Measurements from ENCODE around the gene DLG1. TPM values are rescaled to one million over a fixed set of nuclear protein-coding genes. Genes with fewer than 3 reads are reported as not detected.

The DLG1 gene
- total and polyA plus RNA-seq, 5 donors, result 14.6 to 55.0 (median 53.0) TPM

GRCh38 chr3:197317250-197317963 lies 19.0 kb upstream of the DLG1 start:
- intact Hi-C loops (cut with DNase I), result no loop called here
- 51% methylated on average over 9 of the region's 9 CpGs for WGBS
- no peaks in the 10 kb centered on the region for H3K27me3 ChIP-seq (ENCODE audit: control insufficient read depth, insufficient read depth)
- H3K4me3 ChIP-seq (ENCODE audit: low read length), result no peak overlapping the region
- H3K9me3 ChIP-seq (ENCODE audit: control insufficient read depth, low read length), result no peaks in the 10 kb centered on the region
- no peak overlapping the region for H3K27ac ChIP-seq (ENCODE audit: low read length)
- DNase-seq, result no peak
- peaks cover 2% of the 10 kb centered on the region for H3K4me1 ChIP-seq (ENCODE audit: control insufficient read depth, insufficient read depth, low read length)
- peak; percentile 68 to 77 for ATAC-seq

- no peak overlapping the region for H3K4me3 ChIP-seq (ENCODE audit: low read length)
- intact Hi-C loops (cut with DNase I), result no loop called here
- H3K27ac ChIP-seq (ENCODE audit: low read length), result no peak overlapping the region
- no peaks in the 10 kb centered on the region for H3K27me3 ChIP-seq (ENCODE audit: control insufficient read depth, insufficient read depth)
- no peaks in the 10 kb centered on the region for H3K9me3 ChIP-seq (ENCODE audit: control insufficient read depth, low read length)
- ATAC-seq (no peak), DNase-seq (no peak)
- WGBS, result 99% methylated on average over 1 of the region's 1 CpG
- peaks cover 2% of the 10 kb centered on the region for H3K4me1 ChIP-seq (ENCODE audit: control insufficient read depth, insufficient read depth, low read length)
Measured at GRCh38 chr3:197312431-197312830, 14.0 kb upstream of the DLG1 start.

GRCh38 chr3:197311591-197311990 lies 13.2 kb upstream of the DLG1 start:
- 95% methylated on average over 3 of the region's 3 CpGs for WGBS
- no peak for ATAC-seq
- DNase-seq, result no peak
- no peaks in the 10 kb centered on the region for H3K27me3 ChIP-seq (ENCODE audit: control insufficient read depth, insufficient read depth)
- no peak overlapping the region for H3K27ac ChIP-seq (ENCODE audit: low read length)
- peaks cover 2% of the 10 kb centered on the region for H3K4me1 ChIP-seq (ENCODE audit: control insufficient read depth, insufficient read depth, low read length)
- H3K4me3 ChIP-seq (ENCODE audit: low read length), result no peak overlapping the region
- intact Hi-C loops (cut with DNase I), result no loop called here
- H3K9me3 ChIP-seq (ENCODE audit: control insufficient read depth, low read length), result no peaks in the 10 kb centered on the region

- Histone ChIP-seq H3K9me3 (ENCODE audit: control insufficient read depth, low read length) (no peaks in the 10 kb centered on the region), H3K27me3 (ENCODE audit: control insufficient read depth, insufficient read depth) (no peaks in the 10 kb centered on the region), H3K27ac (ENCODE audit: low read length) (peak overlapping the region; percentile 58), H3K4me1 (ENCODE audit: control insufficient read depth, insufficient read depth, low read length) (peaks cover 2% of the 10 kb centered on the region), H3K4me3 (ENCODE audit: low read length) (no peak overlapping the region)
- WGBS, result 40% methylated on average over 5 of the region's 5 CpGs
- intact Hi-C loops (cut with DNase I), result no loop called here
- ATAC-seq, result peak; percentile 86 to 93
- peak in 1 of 3 donors; percentile 25 for DNase-seq
Measured at GRCh38 chr3:197309528-197310361, 11.3 kb upstream of the DLG1 start.

- DNase-seq (no peak), ATAC-seq (peak in 1 of 2 donors; percentile 23)
- peaks cover 2% of the 10 kb centered on the region for H3K4me1 ChIP-seq (ENCODE audit: control insufficient read depth, insufficient read depth, low read length)
- H3K4me3 ChIP-seq (ENCODE audit: low read length), result no peak overlapping the region
- H3K27ac ChIP-seq (ENCODE audit: low read length), result no peak overlapping the region
- no peaks in the 10 kb centered on the region for H3K27me3 ChIP-seq (ENCODE audit: control insufficient read depth, insufficient read depth)
- H3K9me3 ChIP-seq (ENCODE audit: control insufficient read depth, low read length), result no peaks in the 10 kb centered on the region
- intact Hi-C loops (cut with DNase I), result no loop called here
- 45% methylated on average over 3 of the region's 3 CpGs for WGBS
Measured at GRCh38 chr3:197308591-197308990, 10.2 kb upstream of the DLG1 start.

GRCh38 chr3:197306374-197307086 lies 8.1 kb upstream of the DLG1 start:
- 93% methylated on average over 7 of the region's 7 CpGs for WGBS
- no peak for ATAC-seq

GRCh38 chr3:197305854-197306253 lies 7.4 kb upstream of the DLG1 start:
- peaks cover 2% of the 10 kb centered on the region for H3K4me1 ChIP-seq (ENCODE audit: control insufficient read depth, insufficient read depth, low read length)
- no peaks in the 10 kb centered on the region for H3K9me3 ChIP-seq (ENCODE audit: control insufficient read depth, low read length)
- no peaks in the 10 kb centered on the region for H3K27me3 ChIP-seq (ENCODE audit: control insufficient read depth, insufficient read depth)
- no peak overlapping the region for H3K4me3 ChIP-seq (ENCODE audit: low read length)
- 60% methylated on average over 1 of the region's 1 CpG for WGBS
- intact Hi-C loops (cut with DNase I), result no loop called here
- DNase-seq, result no peak
- no peak overlapping the region for H3K27ac ChIP-seq (ENCODE audit: low read length)
- no peak for ATAC-seq

More at GRCh38 chr3:197306374-197307086, 8.1 kb upstream of the DLG1 start:
- no peaks in the 10 kb centered on the region for H3K9me3 ChIP-seq (ENCODE audit: control insufficient read depth, low read length)
- no peak for DNase-seq
- H3K4me1 ChIP-seq (ENCODE audit: control insufficient read depth, insufficient read depth, low read length), result peaks cover 2% of the 10 kb centered on the region
- intact Hi-C loops (cut with DNase I), result no loop called here
- no peak overlapping the region for H3K4me3 ChIP-seq (ENCODE audit: low read length)
- H3K27ac ChIP-seq (ENCODE audit: low read length), result no peak overlapping the region
- H3K27me3 ChIP-seq (ENCODE audit: control insufficient read depth, insufficient read depth), result no peaks in the 10 kb centered on the region

- WGBS, result 67% methylated on average over 6 of the region's 6 CpGs
- H3K4me3 ChIP-seq (ENCODE audit: low read length), result no peak overlapping the region
- no peak overlapping the region for H3K27ac ChIP-seq (ENCODE audit: low read length)
- no peaks in the 10 kb centered on the region for H3K4me1 ChIP-seq (ENCODE audit: control insufficient read depth, insufficient read depth, low read length)
- H3K9me3 ChIP-seq (ENCODE audit: control insufficient read depth, low read length), result no peaks in the 10 kb centered on the region
- H3K27me3 ChIP-seq (ENCODE audit: control insufficient read depth, insufficient read depth), result no peaks in the 10 kb centered on the region
- intact Hi-C loops (cut with DNase I), result no loop called here
- DNase-seq (no peak), ATAC-seq (no peak)
Measured at GRCh38 chr3:197303452-197303851, 5.0 kb upstream of the DLG1 start.

- no peak for ATAC-seq
- no peaks in the 10 kb centered on the region for H3K27me3 ChIP-seq (ENCODE audit: control insufficient read depth, insufficient read depth)
- WGBS, result 82% methylated on average over 3 of the region's 3 CpGs
Measured at GRCh38 chr3:197302696-197303341, 4.4 kb upstream of the DLG1 start.

GRCh38 chr3:197302033-197302432 lies 3.6 kb upstream of the DLG1 start:
- Histone ChIP-seq H3K27me3 (ENCODE audit: control insufficient read depth, insufficient read depth) (no peaks in the 10 kb centered on the region), H3K4me1 (ENCODE audit: control insufficient read depth, insufficient read depth, low read length) (no peaks in the 10 kb centered on the region), H3K4me3 (ENCODE audit: low read length) (no peak overlapping the region), H3K27ac (ENCODE audit: low read length) (no peak overlapping the region), H3K9me3 (ENCODE audit: control insufficient read depth, low read length) (no peaks in the 10 kb centered on the region)
- ATAC-seq (no peak), DNase-seq (no peak)
- 93% methylated on average over 3 of the region's 3 CpGs for WGBS
- intact Hi-C loops (cut with DNase I), result no loop called here

More at GRCh38 chr3:197302696-197303341, 4.4 kb upstream of the DLG1 start:
- no peak overlapping the region for H3K4me3 ChIP-seq (ENCODE audit: low read length)
- no peaks in the 10 kb centered on the region for H3K9me3 ChIP-seq (ENCODE audit: control insufficient read depth, low read length)
- no peak overlapping the region for H3K27ac ChIP-seq (ENCODE audit: low read length)
- intact Hi-C loops (cut with DNase I), result no loop called here
- H3K4me1 ChIP-seq (ENCODE audit: control insufficient read depth, insufficient read depth, low read length), result no peaks in the 10 kb centered on the region
- no peak for DNase-seq
